MV-4-11 (cell line): ENCODE data around the gene UNC5B.
A peak's percentile ranks its signal among the peaks of the same experiment; 100 is the strongest.

Experiments
- DNase-seq: peaks from one replicate; lab custom pipeline; 2025; lab: John Stamatoyannopoulos, UW

UNC5B gene

GRCh38 chr10:71223347-71224058, 11.1 kb downstream of the UNC5B start:
- DNase-seq, result no peak

DNA sequence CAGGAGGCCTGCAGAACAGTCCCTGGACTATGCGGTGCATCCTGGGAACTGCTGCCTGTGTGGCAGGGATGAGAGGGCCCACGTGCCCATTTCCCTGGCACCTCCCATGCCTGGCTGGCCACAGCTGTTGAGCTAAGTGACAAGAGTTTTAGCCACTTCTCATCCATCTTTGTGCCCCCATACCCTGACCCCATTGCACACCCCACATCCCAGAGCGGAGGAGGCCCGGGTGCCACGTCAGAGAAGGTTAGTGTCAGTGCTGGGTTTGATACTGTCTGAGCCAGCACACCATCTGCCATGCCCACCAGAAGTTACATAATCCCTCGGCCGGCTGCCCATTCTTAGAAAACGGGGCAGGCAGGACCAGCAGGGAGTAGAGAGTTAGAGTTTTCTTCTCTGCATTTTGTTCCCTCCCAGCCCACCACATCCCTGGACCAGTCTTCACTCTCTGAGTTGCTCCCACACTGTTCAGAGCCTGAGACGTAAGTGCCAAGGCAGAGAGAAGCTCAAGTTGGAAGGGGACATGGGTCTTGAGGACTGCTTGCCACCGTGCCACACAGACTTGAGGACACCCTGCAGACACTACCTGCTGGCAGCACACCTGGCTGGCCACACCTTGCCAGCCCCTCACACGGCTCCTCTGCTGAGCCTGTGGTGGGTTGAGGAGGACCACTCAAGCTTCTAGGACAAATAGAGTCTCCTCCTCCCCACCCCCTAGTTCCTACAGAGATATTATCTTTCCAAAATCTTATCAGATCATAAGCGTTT, 13.1 kb downstream of the UNC5B start:
- no peak for DNase-seq

DNA sequence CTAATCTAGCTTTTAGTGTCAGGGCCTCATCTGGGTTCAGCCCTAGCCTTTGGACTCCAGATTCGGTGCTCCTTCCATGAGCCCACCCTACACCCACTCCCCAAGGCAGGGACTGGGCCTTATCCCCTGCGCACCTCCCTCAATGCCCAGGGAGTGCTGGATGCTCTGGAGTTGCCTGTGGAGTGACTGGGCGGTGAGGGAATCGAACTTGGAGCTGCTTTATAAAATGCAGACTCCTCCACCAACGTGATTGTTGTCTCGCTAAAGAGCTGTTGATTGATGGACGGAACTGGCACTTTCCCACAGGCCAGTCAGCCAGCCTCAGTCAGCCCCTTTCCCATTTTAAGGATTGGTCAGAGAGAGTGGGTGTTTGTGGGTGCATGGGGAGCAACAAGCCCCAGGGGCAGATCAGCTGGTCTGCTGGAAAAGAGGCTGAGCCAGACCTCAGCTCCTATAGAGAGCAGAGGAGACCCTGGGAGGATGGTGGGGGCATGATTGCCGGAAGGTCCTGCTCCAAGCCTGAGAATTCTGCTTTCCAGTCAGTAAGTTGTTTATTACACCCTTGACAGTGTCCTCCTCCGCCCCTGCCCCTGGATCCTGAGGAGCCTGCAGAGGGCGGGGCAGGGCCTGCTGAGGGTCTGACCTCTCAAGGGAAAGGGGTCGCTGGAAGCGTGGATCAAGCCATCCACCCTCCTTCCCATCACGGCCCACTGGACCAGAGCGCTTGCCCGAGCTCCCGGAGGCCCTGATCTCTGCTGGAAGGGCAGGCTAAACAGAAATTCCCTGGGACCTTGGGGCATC, 16.7 kb downstream of the UNC5B start:
- DNase-seq, result no peak

- DNase-seq, result no peak
Measured at GRCh38 chr10:71229726-71230655, 17.6 kb downstream of the UNC5B start.

- DNase-seq, result no peak
Measured at GRCh38 chr10:71230656-71231025, 18.3 kb downstream of the UNC5B start.

- DNase-seq, result no peak
Measured at GRCh38 chr10:71231206-71231605, 18.8 kb downstream of the UNC5B start.

DNA sequence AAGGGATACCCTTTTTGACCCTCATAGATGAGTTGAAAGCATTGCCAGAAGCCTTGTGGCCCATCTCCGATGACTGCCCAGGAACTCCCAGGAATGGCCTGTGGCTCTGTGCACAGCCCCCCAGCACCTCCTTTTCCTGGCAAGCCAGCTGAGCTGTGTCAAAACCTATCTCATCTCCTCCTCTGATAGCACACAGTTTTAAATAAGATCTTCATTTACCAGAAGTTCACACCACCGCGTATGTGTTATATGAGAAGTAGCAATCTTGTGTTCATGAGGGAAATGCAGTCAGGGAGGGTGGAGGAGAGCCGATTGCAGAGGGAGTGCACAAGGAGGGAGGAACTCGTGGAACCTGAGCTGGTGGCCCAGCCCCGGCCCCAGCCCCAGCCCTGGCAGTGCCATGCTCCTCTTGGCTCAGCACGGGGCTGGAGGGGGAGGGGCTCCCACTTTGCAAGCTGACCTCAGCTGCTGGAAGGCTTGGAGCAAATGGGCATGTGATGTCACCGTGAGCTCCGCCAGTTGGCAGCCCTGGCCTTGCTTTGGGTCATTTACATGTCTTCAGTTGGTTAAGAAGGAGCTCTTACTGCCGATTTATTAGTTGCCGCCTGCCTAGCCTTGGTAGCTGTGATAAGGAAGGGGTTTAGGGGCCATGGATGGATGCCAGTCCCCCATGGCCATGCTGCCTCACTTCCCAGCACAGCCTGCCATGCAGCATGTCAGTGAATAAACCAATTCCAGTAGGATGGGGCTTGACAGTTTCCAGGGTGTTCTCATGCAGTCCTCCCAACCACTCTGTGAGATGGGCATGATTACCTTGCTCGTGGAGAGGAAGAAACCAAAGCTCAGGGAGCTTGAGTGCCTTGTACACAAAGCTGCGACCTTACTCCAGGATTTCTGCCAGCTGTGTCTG, 20.0 kb downstream of the UNC5B start:
- no peak for DNase-seq

- no peak for DNase-seq
Measured at GRCh38 chr10:71233482-71233892, 21.1 kb downstream of the UNC5B start.

- peak; percentile 43 for DNase-seq
Measured at GRCh38 chr10:71234004-71234894, 21.9 kb downstream of the UNC5B start.

DNA sequence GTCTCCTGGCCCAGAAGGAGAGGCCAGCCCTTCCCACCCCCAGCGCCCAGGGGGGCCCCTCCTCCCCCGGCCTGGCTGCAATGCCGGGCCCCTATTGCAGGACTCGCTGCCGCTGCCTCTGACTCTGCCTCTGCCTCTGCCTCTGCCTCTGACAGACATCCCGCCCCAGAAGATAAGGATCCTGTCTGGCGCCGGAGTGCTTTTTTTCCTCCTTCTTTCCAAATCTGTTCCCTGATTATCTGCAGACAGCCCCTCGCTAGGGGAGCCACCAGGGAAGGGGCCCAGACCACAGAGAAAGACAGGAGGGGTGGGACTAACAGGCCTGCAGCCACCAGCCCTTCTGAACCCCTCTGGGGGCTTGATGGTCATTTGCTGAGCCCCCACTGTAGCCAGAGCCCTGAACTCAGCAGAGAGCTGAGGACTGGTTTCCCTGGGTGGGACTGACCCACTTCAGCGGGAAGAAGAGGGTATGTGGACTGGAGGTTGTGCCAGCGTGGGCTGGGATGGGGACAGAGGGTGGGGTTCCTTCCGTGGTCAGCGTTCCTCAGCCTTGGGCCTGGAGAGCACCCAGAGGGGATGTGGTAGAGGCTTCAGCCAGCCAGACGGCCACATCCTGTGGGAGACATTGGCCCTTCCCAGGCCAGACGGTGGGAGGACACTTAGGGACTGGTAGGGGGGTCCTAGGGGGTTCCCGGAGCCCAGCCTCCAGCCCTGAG, 22.8 kb downstream of the UNC5B start:
- DNase-seq, result no peak

- DNase-seq, result no peak
Measured at GRCh38 chr10:71235808-71236207, 23.4 kb downstream of the UNC5B start.

GRCh38 chr10:71236286-71236685, 23.9 kb downstream of the UNC5B start:
- no peak for DNase-seq

GRCh38 chr10:71236822-71237682, 24.7 kb downstream of the UNC5B start:
- DNase-seq, result no peak

GRCh38 chr10:71237843-71238623, 25.7 kb downstream of the UNC5B start:
- DNase-seq, result no peak

DNA sequence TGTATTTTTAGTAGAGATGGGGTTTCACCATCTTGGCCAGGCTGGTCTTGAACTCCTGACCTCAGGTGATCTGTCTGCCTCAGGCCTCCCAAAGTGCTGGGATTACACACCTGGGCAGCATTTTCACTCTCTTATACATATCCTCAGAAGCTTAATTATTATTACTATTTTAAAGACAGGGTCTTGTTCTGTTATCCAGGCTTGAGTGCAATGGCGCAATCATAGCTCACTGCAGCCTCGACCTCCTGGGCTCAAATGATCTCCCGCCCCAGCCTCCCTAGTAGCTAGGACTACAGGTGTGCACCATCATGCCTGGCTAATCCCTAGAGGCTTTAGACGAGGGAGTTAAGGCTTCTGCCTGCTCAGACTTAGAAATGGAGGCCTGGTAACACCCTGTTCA, 26.3 kb downstream of the UNC5B start:
- DNase-seq, result no peak

- DNase-seq, result no peak
Measured at GRCh38 chr10:71239131-71239915, 27.0 kb downstream of the UNC5B start.
